ENCODE data around the gene PRL. TPM values are rescaled to one million over a fixed set of nuclear protein-coding genes. Genes with fewer than 3 reads are reported as not detected.
A peak's percentile ranks its signal among the peaks of the same experiment; 100 is the strongest.

PRL gene
- total and polyA plus RNA-seq, 12 donors = not detected

GRCh38 chr6:22326500-22326899 lies 29.7 kb upstream of the PRL start:
- no peaks in the 10 kb centered on the region for H3K4me1 ChIP-seq
- ATAC-seq = no peak
- 81 to 85% methylated on average over 6 of the region's 6 CpGs for WGBS, 2 donors
- DNase-seq = no peak
- H3K9me3 ChIP-seq = no peaks in the 10 kb centered on the region
- H3K27me3 ChIP-seq = no peaks in the 10 kb centered on the region
- peak overlapping the region in 1 of 10 donors; percentile 28 for H3K27ac ChIP-seq
- no peaks in the 10 kb centered on the region for H3K36me3 ChIP-seq
- intact Hi-C loops (cut with DNase I) = no loop called here
- no peak overlapping the region for H3K4me3 ChIP-seq
- TF ChIP-seq CTCF (IDR thresholded peaks at IDR 0.05) = no peak

GRCh38 chr6:22325481-22325880 lies 28.6 kb upstream of the PRL start:
- Histone ChIP-seq H3K27ac (no peak overlapping the region), H3K4me3 (no peak overlapping the region), H3K27me3 (no peaks in the 10 kb centered on the region), H3K9me3 (no peaks in the 10 kb centered on the region), H3K4me1 (no peaks in the 10 kb centered on the region), H3K36me3 (no peaks in the 10 kb centered on the region)
- TF ChIP-seq CTCF (IDR thresholded peaks at IDR 0.05) = no peak
- peak in 1 of 2 donors; percentile 11 for DNase-seq
- ATAC-seq = peak in 6 of 8 donors; percentile 19 to 63 (median 48)
- intact Hi-C loops (cut with DNase I) = no loop called here

- WGBS, 2 donors = 91 to 97% methylated on average over 1 of the region's 1 CpG
- Histone ChIP-seq H3K27ac (no peak overlapping the region), H3K4me1 (no peaks in the 10 kb centered on the region), H3K4me3 (no peak overlapping the region), H3K36me3 (no peaks in the 10 kb centered on the region), H3K9me3 (peaks cover 0 to under 1% (median 0%) of the 10 kb centered on the region in 11 donors), H3K27me3 (no peaks in the 10 kb centered on the region)
- intact Hi-C loops (cut with DNase I) = no loop called here
- DNase-seq (no peak), ATAC-seq (no peak)
- no peak for TF ChIP-seq CTCF (IDR thresholded peaks at IDR 0.05)
Observed at GRCh38 chr6:22323848-22324247, 27.0 kb upstream of the PRL start.

GRCh38 chr6:22322103-22323030 lies 25.5 kb upstream of the PRL start:
- ATAC-seq = no peak
- intact Hi-C loops (cut with DNase I) = no loop called here
- no peak overlapping the region for H3K27ac ChIP-seq

More at GRCh38 chr6:22322103-22323030, 25.5 kb upstream of the PRL start:
- H3K27me3 ChIP-seq = no peaks in the 10 kb centered on the region
- DNase-seq = no peak
- H3K36me3 ChIP-seq = no peaks in the 10 kb centered on the region
- peaks cover 0 to 12% (median 0%) of the 10 kb centered on the region in 11 donors for H3K9me3 ChIP-seq
- WGBS, 2 donors = 78 to 81% methylated on average over 7 of the region's 7 CpGs
- TF ChIP-seq CTCF (IDR thresholded peaks at IDR 0.05) = no peak
- no peak overlapping the region for H3K4me3 ChIP-seq
- no peaks in the 10 kb centered on the region for H3K4me1 ChIP-seq

All from heart right ventricle (tissue), 16 donors.